GM19468 (cell line): ENCODE results near the gene PDLIM3.
A peak's percentile ranks its signal among the peaks of the same experiment; 100 is the strongest.

Experiments
- ATAC-seq: cut with Tn5 transposase; IDR thresholded peaks from one replicate; pipeline ENCODE4 v1.9.1; 2021; ENCODE audit warnings: mild to moderate bottlenecking, moderate library complexity, moderate number of reproducible peaks; ENCODE audit not compliant: unreplicated experiment; ENCODE audit errors: extremely low read depth

Gene PDLIM3

DNA sequence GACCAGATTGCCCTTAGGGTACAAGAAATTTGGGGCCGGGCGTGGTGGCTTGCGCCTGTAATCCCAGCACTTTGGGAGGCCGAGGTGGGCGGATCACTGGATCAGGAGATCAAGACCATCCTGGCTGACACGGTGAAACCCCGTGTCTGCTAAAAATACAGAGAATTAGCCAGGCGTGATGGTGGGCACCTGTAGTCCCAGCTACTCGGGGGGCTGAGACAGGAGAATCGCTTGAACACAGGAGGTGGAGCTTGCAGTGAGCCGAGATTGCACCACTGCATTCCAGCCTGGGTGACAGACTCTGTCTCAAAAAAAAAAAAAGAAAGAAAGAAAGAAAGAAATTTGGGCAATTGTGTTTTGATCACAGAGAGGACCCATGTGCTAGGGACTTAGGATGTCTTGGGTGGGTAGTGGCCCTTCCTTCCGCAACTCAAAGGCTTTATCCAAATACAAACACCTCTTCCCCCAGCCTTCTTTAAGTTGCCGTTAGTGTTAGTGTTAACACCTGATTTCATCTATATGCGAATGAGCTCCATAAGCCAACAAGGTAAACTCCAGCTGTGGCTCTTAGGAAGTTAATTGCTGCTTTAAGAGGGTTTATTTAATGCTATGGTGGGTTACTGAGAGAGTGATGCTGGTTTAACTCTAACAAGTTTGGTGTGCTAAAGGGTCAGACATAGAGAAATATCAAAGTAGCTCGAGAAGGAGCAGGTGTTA lies 55.1 kb downstream of the PDLIM3 start:
- ATAC-seq, result no peak

DNA sequence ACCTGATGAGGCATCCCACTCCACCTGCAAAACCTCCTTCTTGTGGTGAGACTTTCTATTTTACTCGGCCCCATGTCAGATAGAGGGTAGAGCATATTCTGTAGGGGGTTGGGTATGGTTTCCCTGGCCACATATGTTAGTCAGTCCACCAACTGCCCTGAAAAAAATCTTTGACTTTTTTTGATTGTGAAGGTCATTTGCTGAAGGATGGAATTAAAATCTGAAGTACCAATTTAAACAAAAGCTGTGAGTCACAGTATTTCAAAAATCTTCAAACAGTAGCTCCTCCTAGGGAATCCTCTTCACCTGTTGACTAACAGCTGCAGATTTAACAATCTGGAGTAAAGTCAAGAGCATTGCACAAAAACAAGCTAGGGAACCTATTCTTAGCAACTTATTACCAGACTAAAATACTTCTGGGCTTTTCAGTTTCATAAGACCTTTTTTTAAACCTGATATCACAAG lies 55.8 kb downstream of the PDLIM3 start:
- ATAC-seq, result peak; percentile 78

DNA sequence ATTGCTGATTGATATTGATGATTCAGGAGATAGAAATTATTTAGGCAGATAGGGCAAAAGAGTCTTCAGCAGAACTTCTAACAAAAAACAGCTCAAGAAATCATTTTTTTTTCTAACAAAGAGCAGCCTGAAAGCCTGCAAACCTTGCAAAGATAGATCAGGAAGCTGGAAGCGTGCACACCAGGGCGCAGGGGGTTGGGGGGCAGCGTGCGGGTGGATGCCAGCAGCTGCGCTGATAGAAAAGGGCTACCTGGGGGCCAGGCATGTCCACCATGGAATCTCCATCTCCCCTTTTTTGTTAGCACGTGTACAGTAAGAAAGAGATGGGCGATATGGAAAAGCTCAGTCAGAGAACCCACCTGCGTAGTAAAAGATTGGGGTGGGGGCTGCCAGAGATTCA lies 62.1 kb downstream of the PDLIM3 start:
- no peak for ATAC-seq

DNA sequence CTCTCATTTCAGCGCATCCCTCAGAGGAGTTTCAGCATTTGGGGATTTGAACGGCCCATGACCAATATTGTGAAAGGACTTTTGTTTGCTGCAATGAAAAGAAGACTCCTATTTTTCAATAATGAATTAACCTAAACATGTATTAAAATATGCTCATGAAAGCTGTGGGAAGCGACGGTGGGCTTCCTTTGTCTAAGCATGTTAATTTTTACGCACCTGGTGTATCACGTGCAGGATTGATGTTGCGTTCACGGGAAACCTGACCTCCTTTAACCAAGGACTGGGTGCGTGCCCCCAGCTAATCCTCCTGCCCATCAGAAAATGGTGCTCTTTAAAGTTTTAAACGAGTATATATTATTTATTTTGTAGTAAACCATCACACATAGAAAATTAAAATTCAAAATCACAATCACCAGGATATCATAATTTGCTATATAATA lies 63.2 kb downstream of the PDLIM3 start:
- no peak for ATAC-seq

DNA sequence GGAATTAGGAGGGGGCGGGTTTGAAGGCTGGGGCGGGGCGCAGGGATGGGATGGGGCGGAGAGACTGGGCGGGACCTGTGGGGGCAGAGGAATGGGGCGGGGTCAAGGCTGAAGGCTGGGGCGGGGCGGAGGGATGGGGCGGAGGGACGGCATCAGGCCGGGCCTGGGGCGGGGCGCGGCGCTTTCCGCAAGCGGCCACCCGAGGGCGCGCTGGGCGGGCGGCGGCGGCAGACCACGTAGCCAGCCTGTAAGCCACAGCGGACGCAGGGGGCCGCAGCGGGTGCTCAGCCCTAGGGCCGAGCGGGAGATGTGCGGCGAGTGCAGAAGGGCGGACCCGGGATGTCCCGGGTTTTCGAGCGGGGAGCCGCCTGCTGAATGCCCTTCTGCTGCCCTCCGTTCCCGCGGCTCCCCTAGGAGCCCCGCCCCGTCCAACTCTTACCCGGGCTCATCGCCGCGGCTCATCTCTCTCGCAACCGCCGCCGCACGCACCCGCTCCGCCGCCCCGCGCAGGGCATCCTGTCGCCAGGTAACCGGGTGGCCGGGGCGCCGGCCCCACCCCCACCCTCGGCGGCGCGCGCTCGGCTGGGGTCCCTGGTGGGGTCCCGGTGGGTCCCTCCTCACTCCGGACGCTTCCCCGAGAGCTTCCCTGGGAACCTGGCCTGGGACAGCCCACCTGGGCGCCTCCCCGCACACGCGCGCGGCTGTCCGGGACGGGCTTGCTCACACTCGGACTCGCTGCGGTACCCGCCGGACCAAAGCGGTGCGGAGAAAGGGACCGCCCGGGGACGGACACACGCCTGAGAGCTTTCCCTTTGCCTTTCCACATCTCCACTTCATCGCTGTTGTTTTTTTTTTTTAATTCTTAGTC lies 63.8 kb downstream of the PDLIM3 start, which contains the start of gene CCDC110:
CCDC110 (minus strand) TSS at position 499 of the 868 bp plus-strand sequence; CDS start at position 449, 50 bp downstream.
- peak; percentile 89 for ATAC-seq

DNA sequence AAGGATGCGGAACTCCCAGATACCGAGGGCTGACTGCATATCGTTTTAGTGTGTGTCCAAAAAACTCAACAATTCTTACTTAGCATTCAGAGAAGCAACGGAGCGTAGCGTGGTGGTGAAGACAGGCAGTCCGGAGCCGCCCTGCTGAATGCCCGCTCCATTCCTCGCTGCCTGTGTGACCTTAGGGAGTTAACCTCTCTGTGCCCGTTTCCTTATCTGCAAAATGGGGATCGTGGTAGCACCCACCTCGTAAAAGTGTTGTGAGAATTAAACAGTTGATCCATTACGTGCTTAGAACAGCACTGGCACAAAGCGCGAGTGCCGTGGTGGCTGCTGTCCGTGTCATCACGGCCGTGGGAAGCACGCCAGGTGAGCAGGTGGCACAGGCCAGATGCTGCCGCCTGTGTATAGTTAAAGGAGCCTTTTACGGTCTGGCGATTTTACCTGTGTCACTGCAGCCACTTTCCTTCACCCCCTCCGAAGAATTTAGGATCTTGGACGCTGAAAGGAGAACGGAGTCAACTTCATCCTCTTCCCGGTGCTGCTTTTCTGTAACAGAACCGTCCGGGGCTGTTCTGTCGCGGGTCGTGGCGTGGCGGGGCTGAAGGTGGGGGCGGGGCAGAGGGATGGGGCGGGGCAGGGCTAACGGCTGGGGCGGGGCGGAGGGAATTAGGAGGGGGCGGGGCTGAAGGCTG lies 64.7 kb downstream of the PDLIM3 start:
- no peak for ATAC-seq

DNA sequence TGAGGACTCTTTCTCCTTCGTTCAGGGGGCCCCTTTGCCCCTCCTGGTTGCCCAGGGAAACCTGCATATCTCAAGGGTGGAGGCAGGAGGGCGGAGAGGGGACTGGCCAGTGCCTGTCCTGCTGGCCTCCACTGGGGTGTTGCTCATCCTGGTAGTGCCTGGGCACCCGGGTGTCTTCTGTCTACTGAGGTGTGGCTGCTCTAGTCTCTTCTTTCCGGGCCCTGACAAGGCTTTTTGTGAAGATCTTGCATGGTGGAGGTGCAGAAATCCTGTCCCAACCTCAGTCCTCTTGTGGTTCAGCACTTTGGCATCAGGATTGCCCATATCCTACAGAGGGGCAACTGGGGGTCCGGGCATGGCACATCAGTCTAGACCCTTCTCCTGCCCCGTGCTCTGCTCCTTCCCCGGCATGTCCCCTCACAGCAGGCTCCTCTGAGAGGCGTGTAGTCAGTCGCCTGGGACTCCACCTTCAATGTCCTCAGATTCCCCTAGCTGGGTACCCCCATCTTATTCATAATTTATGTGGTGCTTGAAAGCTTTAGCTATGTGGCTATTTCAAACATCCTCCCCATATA lies 65.6 kb downstream of the PDLIM3 start:
- no peak for ATAC-seq

DNA sequence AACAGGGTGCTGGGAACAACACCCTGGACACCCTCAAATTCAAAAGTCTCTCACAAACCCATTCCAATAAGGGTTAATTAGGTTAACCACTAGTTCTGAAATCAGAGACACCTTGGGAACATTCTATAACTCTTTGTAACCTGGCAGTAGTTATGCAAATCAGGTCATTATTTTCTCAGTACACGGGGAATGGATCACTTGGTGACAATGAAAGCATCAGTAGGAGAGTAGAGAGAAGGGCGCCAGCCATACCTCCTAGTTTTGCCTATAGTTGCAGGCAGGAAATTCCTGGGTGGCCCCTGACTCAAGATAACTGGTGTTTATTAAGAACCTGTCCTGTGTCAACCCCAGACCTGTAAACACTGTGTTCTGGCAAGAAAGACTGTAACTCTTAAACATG lies 66.3 kb downstream of the PDLIM3 start:
- ATAC-seq, result no peak

DNA sequence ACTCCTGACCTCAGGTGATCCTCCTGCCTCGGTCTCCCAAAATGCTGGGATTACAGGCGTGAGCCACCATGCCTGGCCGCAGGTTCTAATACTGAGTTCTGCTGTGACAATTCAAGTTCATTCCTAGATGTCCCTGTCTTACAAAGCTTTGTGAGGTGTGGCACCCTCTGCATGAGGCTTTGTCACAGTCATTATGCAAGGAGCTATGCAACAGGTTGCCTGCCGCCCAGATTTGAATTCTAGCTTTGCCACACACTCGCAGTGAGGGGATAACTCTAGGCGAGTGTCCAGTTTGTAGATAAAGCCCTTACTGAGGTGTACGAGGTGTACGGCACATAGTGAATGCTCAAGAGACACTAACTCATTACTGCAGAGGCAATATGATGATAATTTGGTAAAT lies 67.3 kb downstream of the PDLIM3 start:
- ATAC-seq, result no peak

DNA sequence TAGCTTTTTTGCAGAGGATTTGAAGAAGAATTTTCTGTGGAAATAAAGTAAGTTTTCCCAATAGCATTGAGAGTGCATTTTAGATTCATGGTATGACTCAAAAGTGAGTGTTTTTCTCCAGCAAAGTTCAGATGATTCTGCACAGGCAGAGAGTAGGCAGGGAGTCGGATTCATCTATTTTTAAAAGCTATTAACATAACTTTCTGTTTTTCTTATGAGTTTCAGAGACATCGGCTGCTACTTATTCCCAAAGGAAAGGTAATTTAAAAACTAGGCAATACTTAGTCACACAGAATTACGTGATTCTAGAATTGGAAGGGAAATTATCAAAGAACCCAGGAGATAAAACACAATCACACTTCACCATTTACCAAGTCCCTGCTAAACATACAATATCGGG lies 68.2 kb downstream of the PDLIM3 start:
- ATAC-seq, result no peak

DNA sequence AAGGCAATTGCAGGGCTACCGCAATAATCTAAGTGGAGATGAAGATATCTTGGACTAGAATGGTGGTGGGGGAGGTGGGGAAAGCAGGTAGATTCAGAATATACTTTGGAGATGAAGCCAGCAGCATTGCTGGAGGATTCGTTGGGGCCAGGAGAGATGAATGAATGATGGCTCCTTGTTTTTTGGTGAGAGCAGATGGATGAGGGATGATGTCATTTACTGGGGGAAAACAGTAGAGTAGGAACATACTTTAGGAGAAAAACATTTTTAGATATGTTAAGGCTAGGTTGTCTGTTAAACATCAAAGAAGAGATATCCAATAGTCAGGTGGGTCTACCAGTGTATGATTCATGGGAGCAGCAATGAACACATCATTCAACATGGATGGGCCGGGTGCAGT lies 69.6 kb downstream of the PDLIM3 start:
- ATAC-seq, result no peak

DNA sequence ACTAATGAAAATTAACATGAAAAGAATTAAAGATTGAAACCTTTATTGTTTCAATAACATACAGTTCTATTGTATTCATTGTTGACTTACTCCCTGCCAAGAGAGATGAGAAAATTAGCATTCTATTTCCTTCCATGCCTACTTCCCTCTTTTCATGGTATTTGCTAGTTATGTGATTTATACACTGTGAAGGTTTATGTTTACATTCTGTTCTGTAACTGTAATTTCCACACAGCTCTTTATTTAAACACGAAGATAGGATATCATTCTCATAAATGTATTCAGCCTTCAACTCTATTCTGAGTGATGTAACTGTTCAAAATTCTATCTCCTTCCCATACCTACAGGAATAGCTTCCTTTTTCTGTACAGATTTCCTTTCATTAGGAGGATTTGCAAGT lies 70.4 kb downstream of the PDLIM3 start:
- ATAC-seq, result no peak

DNA sequence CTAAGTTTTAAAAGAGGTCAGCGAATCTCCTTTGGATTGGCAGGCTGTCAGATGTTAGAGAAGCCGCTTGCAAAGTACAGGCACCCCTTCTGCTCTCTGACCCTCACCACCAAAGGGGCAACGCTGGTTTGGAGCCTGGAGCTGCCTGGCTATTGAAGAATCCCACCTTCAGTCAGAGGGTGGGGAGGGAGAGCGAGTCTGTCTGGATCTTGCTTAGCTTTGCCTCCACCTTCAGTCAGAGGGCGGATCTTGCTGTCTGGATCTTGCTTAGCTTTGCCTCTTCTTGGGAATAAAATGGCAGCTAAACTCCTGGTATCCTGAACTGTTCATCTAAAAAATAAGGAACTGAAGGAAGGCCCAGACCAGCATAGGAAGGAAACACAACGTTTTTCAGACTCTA lies 71.1 kb downstream of the PDLIM3 start:
- no peak for ATAC-seq

DNA sequence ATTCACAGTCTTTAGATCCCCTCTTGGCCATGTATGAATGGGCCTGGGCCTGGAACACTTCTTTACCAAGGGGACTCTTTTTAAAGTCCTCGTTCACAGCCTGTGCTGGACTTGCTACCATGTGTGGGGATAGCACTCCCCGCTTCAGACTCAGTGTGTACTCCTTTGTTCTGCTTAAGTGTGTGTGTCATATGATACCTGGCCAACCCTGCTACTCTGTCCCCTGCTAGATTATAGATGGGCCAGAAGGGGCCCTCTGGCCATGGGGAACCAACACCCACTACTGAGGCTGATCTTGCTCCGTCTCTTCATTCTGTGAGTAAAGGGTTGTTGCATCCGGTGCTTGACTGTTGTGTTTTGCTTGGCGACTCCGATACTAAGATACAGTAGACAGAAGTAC lies 71.8 kb downstream of the PDLIM3 start:
- no peak for ATAC-seq

DNA sequence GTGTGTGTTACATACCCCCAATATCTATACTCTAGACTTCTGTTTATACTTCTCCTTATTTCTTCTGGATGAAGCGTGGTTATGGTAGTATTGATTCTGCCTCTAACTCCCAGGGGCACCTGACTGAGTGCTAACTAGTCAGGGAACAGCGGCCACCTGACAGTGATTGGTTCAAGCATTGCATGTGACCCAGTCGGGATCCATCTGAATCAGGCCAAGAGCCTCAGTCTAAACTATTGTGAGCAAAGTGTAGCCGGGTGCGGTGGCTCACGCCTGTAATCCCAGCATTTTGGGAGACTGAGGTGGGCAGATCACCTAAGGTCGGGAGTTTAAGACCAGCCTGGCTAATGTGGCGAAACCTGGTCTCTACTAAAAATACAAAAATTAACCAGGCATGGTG lies 73.7 kb downstream of the PDLIM3 start:
- ATAC-seq, result no peak

DNA sequence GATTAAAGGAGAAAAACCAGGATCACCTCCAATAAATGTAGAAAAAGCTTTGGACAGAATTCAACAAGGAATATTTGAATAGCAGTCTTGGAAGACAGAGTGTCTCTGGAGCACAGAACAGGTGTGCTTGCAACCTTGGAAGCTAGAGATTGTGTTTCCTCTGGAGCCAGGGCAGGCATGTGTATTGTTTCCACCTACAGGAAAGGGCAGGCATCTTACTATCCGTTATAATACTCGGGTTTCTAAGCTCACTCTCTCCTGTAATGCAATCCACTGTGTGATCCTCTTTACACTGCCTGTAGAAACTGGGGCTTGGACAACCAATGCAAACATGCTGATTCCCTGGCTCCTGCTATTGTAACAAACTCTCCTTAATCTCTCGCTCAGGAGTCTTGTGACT lies 78.2 kb downstream of the PDLIM3 start:
- ATAC-seq, result no peak

DNA sequence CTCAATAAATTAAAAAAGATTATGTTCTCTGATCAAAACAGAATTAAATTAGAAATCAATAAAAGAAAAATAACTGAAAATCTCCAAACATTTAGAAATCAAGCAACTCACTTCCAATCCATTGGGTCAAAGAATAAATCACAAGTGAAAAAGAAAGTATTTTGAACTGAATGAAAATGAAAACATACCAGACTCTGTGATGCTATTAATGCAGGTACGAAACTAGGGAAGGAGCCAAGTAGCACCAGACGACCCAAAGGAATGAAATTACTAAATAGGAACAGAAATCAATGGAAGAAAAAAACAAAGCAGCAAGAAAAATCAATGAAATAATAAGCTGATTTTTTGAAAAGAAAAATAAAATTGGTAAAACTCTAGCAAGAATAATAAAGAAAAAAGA lies 79.2 kb downstream of the PDLIM3 start:
- no peak for ATAC-seq
